GM15510 (cell line): ENCODE results near the gene ZFP90.

Experiments
- POLR2A ChIP-seq: IDR thresholded peaks from 3 replicates; pipeline ENCODE4 v1.6.1; 2011; ENCODE audit warnings: borderline replicate concordance; ENCODE audit not compliant: insufficient read length; ENCODE audit errors: extremely low read depth

The ZFP90 gene

GRCh38 chr16:68508641-68509240, 30.4 kb upstream of the ZFP90 start:
- no peak for TF ChIP-seq POLR2A

GRCh38 chr16:68509381-68509780, 29.7 kb upstream of the ZFP90 start:
- no peak for TF ChIP-seq POLR2A

- no peak for TF ChIP-seq POLR2A
These were observed 28.3 kb upstream of the ZFP90 start for GRCh38 chr16:68510775-68511174.

- TF ChIP-seq POLR2A = no peak
These were observed 26.9 kb upstream of the ZFP90 start for GRCh38 chr16:68512183-68512582.

- TF ChIP-seq POLR2A = no peak
These were observed 26.3 kb upstream of the ZFP90 start for GRCh38 chr16:68512742-68513141.

GRCh38 chr16:68514511-68514910, 24.6 kb upstream of the ZFP90 start:
- TF ChIP-seq POLR2A = no peak

- no peak for TF ChIP-seq POLR2A
These were observed 21.4 kb upstream of the ZFP90 start for GRCh38 chr16:68517606-68518166.

- no peak for TF ChIP-seq POLR2A
These were observed 19.8 kb upstream of the ZFP90 start for GRCh38 chr16:68519225-68519745.

- TF ChIP-seq POLR2A = no peak
These were observed 18.4 kb upstream of the ZFP90 start for GRCh38 chr16:68520649-68521086.

GRCh38 chr16:68524069-68524820, 14.8 kb upstream of the ZFP90 start:
- no peak for TF ChIP-seq POLR2A

- TF ChIP-seq POLR2A = no peak
These were observed 12.8 kb upstream of the ZFP90 start for GRCh38 chr16:68526143-68526781.

GRCh38 chr16:68526782-68527145, 12.3 kb upstream of the ZFP90 start:
- TF ChIP-seq POLR2A = no peak

- no peak for TF ChIP-seq POLR2A
These were observed 10.9 kb upstream of the ZFP90 start for GRCh38 chr16:68528233-68528632.

- no peak for TF ChIP-seq POLR2A
These were observed 10.3 kb upstream of the ZFP90 start for GRCh38 chr16:68528686-68529379.

GRCh38 chr16:68529608-68529930, 9.5 kb upstream of the ZFP90 start:
- no peak for TF ChIP-seq POLR2A
